HG02870 (cell line): ENCODE measurements around the gene PHF5A.
"Not testable (repeated sequence)": the region's sequence is repeated elsewhere in the genome, so short reads cannot be mapped to it uniquely, and the experiment has no call there.

Experiments
- ATAC-seq: cut with Tn5 transposase; IDR thresholded peaks from one replicate; pipeline ENCODE4 v1.9.1; 2021; ENCODE audit warnings: mild to moderate bottlenecking, moderate library complexity; ENCODE audit not compliant: unreplicated experiment

The PHF5A gene

DNA sequence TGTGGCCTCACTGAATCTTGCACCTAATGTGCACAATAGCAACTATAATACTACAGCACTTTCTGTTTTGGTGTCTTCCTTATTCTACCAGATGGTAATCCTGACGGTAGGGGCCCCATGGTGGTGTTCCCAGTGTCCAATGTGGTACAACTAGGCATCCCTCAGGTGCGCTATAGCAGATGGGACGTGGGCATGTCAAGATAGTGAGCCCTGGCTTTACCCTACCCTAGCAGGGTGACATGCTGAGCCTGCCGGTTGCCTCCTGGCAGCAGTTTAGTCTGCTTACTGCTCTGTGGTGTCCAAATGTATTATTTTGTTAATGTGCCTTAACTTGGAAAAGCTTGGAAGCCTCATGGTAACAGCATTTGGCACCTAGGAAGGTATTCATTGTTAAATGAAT is 19.6 kb upstream of the PHF5A start:
- no peak for ATAC-seq

DNA sequence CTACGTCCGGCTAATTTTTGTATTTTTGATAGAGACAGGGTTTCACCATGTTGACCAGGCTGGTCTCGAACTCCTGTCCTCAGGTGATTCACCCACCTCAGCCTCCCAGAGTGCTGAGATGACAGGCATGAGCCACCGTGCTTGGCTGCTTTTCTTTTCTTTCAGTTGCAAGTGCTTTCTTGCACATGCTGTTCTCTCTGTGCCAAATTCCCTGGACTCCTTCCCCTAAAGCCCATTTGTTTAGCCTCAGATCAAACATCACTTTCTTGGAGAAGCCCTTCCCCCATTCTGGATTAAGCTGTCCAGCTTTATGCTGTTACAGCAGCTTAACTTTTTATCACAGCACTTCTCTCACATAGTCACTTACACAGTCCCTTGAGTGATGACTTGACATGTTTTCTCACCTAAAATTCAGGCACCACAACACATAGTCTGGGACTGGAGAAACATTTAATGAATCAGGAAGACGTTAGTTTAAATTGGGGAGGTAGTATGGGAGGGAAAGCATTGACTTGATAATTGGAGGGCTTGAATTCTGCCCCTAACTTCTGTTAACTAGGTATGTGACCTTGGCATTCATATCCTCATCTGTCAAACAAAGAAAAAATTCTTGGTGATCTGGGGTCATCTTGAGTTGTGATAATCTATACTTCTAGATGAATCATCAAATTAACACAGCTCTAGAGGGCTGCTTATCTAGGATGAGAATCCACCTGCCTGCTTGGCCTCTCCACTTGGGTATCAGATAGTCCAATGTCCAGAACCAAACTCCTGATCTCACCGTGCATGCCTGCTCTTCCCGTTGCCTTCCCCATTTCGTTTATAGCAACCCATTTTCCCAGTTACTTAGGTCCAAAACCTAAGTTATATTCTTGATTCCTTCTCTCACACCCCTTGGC is 18.8 kb upstream of the PHF5A start:
- ATAC-seq, result no peak

GRCh38 chr22:41485033-41485432 is 16.5 kb upstream of the PHF5A start:
- no peak for ATAC-seq

- ATAC-seq, result no peak
Measured at GRCh38 chr22:41482319-41482935, 13.9 kb upstream of the PHF5A start.

GRCh38 chr22:41481925-41482318 is 13.4 kb upstream of the PHF5A start:
- no peak for ATAC-seq

GRCh38 chr22:41481131-41481830 is 12.8 kb upstream of the PHF5A start:
- no peak for ATAC-seq

DNA sequence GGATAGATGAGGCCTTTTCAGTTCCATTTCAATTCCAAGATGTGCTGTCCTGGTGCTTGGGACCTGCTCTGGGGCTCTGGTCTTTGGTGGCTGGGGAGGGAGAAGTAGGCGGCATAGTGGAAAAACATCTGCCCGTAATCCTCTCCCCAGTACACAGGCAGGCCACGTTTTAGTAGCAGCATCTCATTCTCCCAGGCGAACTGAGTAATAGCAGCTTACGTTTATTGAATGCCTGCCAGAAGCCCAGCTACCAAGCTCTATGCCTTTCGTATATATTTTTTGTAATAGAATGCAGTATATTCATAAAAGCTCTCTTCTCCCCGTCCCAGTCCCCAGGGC is 11.9 kb upstream of the PHF5A start:
- ATAC-seq, result no peak

GRCh38 chr22:41479671-41480396 is 11.3 kb upstream of the PHF5A start:
- no peak for ATAC-seq

DNA sequence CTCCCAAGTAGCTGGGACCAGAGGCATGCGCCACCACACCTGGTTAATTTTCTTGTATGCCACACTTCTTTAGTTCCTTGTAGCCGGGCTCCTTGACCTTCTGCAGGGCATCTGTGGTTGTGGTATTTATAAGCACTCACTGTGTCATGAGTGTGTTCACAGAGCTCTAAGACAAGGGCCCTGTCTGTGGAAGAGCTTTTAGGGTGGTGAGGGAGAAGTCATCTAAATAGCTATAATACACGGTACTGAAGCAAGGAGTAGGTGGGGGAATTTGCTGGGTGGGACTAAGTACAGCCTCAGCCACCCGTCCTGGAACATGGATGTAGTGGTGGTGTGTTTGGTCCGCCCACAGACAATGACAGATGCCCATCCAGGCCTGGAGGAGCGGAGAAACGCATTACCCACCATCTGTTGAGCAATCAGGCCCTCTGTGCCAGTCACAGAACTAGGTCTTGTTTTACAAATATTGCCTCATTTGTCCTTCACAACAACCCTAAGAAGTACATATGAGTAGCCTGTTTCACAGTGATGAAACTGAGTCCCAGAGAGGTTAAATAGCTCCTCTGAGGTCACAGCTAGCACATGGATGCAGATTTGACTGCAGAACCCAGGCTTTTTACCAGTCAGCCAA is 10.5 kb upstream of the PHF5A start:
- ATAC-seq, result no peak

DNA sequence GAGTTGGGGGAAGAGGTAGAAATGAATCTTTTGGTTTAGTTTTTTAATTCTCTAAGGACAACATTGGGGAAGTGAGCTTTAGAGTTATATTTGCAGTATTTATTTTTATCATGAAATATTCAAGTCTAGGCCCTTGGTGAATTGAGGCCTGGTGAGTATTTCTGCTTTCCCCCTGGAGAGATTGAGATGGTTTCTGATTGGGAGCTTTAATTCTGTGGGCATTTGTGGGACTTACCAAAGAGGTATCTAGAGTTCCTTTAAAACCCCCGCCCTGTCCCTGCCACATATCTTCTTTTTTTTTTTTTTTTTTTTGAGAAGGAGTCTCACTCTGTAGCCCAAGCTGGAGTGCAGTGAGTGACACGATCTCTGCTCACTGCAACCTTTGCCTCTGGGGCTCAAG is 10.0 kb upstream of the PHF5A start:
- ATAC-seq, result no peak

DNA sequence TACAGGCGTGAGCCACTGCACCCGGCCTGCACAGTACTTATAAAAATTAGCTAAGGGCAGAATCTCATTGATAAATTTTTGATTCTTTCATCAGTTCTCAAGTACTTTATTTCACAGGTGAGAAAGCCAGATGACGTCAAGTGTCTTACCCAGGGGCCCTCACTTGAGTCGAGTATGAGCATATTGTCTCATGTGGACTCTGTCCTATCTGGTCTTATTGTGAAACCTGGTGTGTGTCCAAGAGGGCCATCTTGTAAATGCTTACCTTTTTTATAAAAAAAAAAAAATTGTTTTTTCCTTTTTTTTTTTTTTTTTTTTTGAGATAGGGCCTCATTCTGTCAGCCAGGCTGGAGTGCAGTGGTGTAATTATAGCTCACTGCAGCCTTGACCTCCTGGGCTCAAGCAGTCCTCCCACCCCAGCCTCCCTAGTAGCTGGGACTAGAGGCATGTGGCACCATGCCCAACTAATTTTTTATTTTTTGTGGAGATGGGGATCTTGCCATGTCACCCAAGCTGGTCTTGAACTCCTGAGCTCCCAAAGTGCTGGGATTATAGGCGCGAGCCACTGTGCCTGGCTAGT is 6.5 kb upstream of the PHF5A start:
- no peak for ATAC-seq

GRCh38 chr22:41471568-41471967 is 3.1 kb upstream of the PHF5A start:
- no peak for ATAC-seq

DNA sequence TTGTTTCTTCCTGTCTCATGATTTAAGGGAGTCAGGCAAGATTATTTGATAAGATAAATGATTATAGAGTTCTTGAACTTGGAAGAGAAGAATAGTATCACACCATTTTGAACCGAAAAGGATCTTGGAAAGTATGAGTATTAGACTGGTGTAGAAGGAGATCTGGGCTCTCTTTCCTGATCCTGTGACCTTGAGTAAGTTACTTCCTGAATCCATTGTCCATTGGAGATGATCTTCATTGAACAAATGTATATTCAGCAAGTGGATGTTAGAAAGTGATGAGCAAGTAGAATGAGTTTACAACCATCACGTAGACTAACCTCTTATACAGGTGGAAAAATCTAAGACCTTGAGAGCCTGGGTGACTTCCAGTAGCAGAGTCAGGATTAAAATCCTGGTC is 2.4 kb upstream of the PHF5A start:
- ATAC-seq, result no peak

- peak; percentile 9 for ATAC-seq
Measured at GRCh38 chr22:41469218-41469851, 843 bp upstream of the PHF5A start.

DNA sequence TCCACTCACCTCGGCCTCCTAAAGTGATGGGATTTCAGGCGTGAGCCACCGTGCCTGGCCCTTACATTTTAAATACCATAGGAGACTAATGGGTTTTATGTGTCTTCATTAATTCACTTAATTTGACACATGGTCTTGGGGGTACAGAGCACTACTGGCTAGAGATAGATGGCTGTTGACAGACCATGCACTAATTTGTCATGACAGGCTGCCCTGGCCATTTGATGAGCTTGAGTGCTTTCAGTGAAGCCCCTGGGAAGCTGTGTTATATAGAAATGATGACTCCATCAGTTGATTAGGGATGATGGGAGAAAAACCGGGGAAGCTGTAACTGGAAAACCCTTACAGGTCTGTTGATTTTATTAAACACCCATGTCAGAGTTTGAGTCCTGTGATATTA is 6.6 kb downstream of the PHF5A start:
- no peak for ATAC-seq

GRCh38 chr22:41460071-41460470 is 8.4 kb downstream of the PHF5A start:
- not testable (repeated sequence) for ATAC-seq

- ATAC-seq, result no peak
Measured at GRCh38 chr22:41459431-41459830, 9.1 kb downstream of the PHF5A start.

- no peak for ATAC-seq
Measured at GRCh38 chr22:41458161-41458728, 10.2 kb downstream of the PHF5A start.

DNA sequence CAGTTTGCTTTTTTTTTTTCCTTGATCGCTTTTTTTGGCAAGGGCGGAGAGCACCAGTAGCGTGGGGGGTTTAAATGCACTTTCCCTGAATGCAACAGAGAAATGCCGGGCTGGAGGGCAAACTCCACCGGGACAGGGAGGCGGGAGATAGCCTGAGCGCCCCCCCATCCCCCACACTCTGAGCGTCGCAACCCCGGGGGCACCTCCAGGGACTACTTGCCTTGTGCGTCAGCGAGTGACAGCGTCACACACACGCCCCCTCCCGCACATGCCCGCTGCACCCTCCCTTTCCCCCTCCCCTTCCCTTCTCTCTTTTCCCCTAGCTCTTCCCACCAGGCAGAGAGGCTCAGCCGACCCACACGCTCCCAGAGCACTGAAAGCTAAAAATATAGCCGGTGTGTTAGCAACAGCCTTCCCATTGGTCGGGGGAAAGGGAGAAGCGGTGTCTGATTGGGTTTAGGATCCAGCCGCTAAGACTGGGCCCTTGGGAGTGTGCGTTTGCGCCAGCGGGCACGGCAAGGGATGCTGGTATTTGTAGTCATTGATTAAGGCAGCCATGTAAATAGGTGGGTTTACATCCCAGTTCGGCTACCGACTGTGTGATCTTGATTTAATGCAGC is 20.2 kb downstream of the PHF5A start:
- ATAC-seq, result peak; percentile 40
